Mucosa of descending colon (tissue), 3 donors: Measurements from ENCODE around the gene TNC. TPM values are rescaled to one million over a fixed set of nuclear protein-coding genes. Genes with fewer than 3 reads are reported as not detected.

Experiments used
- ATAC-seq: fragments of 200-7000 bp; cut with Tn5 transposase; one replicate; pipeline ENCODE4 v1.9.1; 2020; ENCODE audit warnings: mild to moderate bottlenecking, moderate library complexity
- DNase-seq, 3 donors: peaks; one replicate each; pipeline ENCODE4 v3.0.0-alpha.2; 2020
- H3K36me3 ChIP-seq: fragments of 200-600 bp; one replicate; pipeline ENCODE4 v1.8.0; 2021; ENCODE audit warnings: low read depth, mild to moderate bottlenecking
- H3K4me1 ChIP-seq: fragments of 200-600 bp; one replicate; pipeline ENCODE4 v1.8.0; 2021; ENCODE audit warnings: low read depth, mild to moderate bottlenecking
- H3K4me3 ChIP-seq: fragments of 200-600 bp; one replicate; pipeline ENCODE4 v1.8.0; 2021; ENCODE audit warnings: mild to moderate bottlenecking
- H3K9me3 ChIP-seq: fragments of 200-600 bp; one replicate; pipeline ENCODE4 v1.8.0; 2021; ENCODE audit warnings: mild to moderate bottlenecking
- CTCF ChIP-seq: fragments of 200-600 bp; IDR thresholded peaks from one replicate; pipeline ENCODE4 v1.8.0; 2022; ENCODE audit warnings: antibody characterized with exemption, mild to moderate bottlenecking
- intact Hi-C, 2 donors: fragments of 100-400 bp; cut with DNase I in 1 of 2; cut with micrococcal nuclease in 1 of 2; formaldehyde crosslinking; loops; one replicate each; pipeline versions ENCODE4 v1.11.0 to v1.11.1; 2022; cut with DNase I, micrococcal nuclease
- total RNA-seq, 3 donors: library from RNA; stranded (reverse); fragmentation: NEBNext Ultra II Directional in 2 of 3; extraction: Animal tissue kit (Norgen Biotek cat#: 25700) in 2 of 3; gene quantifications; one replicate each; pipeline versions ENCODE4 v1.2.1 to v1.2.4, GENCODE V29; 2021 to 2023
- donor health status: DM: no; HTN: no; CAD: no; lungs with moderate emphysema.
- donor health status: DM: no; HTN: no; CAD: no.
- donor health status: DM: no; HTN: yes; CAD: no.

TNC gene
- total RNA-seq, 3 donors from 2014 or later: 6.5 to 216 (median 48.0) TPM

GRCh38 chr9:115005322-115005721 is 112.6 kb downstream of the TNC start:
- intact Hi-C loops: no loop called here
- H3K9me3 ChIP-seq: no peaks in the 10 kb centered on the region
- ATAC-seq (no peak), DNase-seq (no peak)
- no peak for TF ChIP-seq CTCF
- no peaks in the 10 kb centered on the region for H3K36me3 ChIP-seq
- no peaks in the 10 kb centered on the region for H3K4me1 ChIP-seq
- H3K4me3 ChIP-seq: no peak overlapping the region

GRCh38 chr9:115004545-115004944 is 113.4 kb downstream of the TNC start:
- intact Hi-C loops: no loop called here
- DNase-seq: no peak
- Histone ChIP-seq H3K36me3 (no peaks in the 10 kb centered on the region), H3K9me3 (no peaks in the 10 kb centered on the region), H3K4me3 (no peak overlapping the region), H3K4me1 (no peaks in the 10 kb centered on the region)
- no peak for TF ChIP-seq CTCF
- ATAC-seq: no peak

DNA sequence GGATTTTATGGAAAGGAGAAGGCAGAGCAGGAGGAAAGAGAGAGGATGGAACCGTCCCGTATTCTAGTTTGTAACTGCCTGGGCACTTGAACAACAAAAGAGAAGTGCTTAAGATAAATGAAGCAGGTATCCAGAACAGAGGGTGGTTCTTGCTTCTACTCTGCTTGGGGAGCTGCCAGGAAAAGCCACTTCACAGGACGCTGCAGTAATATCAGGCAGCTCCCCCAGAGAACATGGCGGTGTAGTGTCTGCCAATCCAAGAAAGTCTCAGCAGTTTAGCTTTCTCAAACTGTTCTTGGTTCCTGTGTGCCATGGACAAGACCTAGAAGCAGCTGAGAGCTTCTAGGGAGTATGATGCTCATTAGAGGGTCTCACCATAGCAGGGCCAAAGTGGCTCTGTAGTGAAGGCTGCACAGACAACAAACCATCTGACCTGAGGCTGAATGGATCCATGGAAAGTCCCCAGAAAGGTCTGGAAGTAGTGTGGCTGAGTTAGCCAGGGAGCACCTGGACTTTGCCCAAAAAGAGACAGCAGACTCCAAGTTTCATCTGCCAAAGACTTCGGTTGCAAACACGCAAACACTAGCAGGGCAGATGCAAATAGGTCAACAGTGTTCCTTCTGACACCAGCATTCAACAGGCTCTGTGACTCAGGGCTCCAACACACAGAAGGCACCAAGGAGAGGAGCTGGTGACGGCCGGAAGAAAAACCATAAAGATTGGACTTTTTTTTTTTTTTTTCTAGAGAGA is 115.4 kb downstream of the TNC start:
- H3K4me1 ChIP-seq: no peaks in the 10 kb centered on the region
- H3K4me3 ChIP-seq: no peak overlapping the region
- H3K9me3 ChIP-seq: no peaks in the 10 kb centered on the region
- ATAC-seq (no peak), DNase-seq (no peak)
- intact Hi-C loops: no loop called here
- no peak for TF ChIP-seq CTCF
- H3K36me3 ChIP-seq: no peaks in the 10 kb centered on the region

DNA sequence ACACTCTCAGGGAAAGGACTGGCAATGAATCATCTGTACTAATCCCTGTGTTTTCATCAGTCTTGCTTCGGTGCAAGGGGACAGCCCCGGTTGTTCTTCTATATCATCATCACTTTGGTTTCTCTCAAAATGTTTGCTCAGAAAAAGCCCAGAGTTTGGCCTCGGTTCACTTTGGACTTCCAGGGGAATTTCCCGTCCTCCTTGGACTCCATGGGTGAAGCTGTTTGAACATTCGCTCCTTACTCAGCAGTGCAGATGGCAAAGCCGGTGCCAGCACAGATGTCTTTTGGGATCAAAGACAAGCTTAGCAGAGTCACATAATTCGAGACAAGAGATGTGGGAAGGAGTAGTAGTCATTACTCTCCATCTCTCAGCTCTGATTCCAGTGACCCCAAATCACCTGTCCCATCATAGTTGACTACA is 117.7 kb downstream of the TNC start:
- no peak for TF ChIP-seq CTCF
- intact Hi-C loops: no loop called here
- no peaks in the 10 kb centered on the region for H3K36me3 ChIP-seq
- no peaks in the 10 kb centered on the region for H3K9me3 ChIP-seq
- no peaks in the 10 kb centered on the region for H3K4me1 ChIP-seq
- no peak overlapping the region for H3K4me3 ChIP-seq
- ATAC-seq (no peak), DNase-seq (peak in 1 of 3 donors; percentile 6)

DNA sequence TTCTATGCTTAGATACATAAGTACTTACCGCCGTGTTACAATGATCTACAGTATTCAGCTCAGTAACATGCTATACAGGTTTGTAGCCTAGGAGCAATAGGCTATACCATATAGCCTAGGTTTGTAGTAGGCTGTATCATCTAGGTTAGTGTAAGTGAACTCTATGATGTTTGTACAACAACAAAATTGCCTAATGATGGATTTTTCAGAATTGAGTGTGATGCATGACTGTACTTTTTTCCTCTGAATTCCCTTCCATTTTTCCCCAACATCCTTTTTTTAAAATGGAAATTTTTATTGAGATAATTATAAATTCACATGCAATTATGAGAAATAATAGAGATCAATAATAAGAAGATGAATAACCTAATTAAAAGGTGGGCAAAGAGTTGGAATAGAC is 119.6 kb downstream of the TNC start:
- TF ChIP-seq CTCF: no peak
- DNase-seq (no peak), ATAC-seq (no peak)
- no peaks in the 10 kb centered on the region for H3K9me3 ChIP-seq
- H3K36me3 ChIP-seq: no peaks in the 10 kb centered on the region
- no peaks in the 10 kb centered on the region for H3K4me1 ChIP-seq
- no peak overlapping the region for H3K4me3 ChIP-seq
- intact Hi-C loops: no loop called here
